Smooth muscle cell (in vitro differentiated cells): ENCODE measurements around the gene HYAL2. TPM values are rescaled to one million over a fixed set of nuclear protein-coding genes. Genes with fewer than 3 reads are reported as not detected.
"Not testable (repeated sequence)": the region's sequence is repeated elsewhere in the genome, so short reads cannot be mapped to it uniquely, and the experiment has no call there.

Source experiments
- DNase-seq: peaks from one replicate; lab custom pipeline; 2025; ENCODE audit not compliant: unreplicated experiment; lab: John Stamatoyannopoulos, UW
- H2AFZ ChIP-seq: fragments of 200-600 bp; sonication (generic); 2 replicates; pipeline ENCODE4 v1.6.0; 2016; ENCODE audit warnings: antibody characterized with exemption, low read depth, mild to moderate bottlenecking
- H3F3A ChIP-seq: fragments of 200-600 bp; sonication (generic); 2 replicates; pipeline ENCODE4 v1.6.0; 2017; ENCODE audit warnings: antibody characterized with exemption, low read depth
- H3K27ac ChIP-seq: fragments of 200-600 bp; sonication (generic); 2 replicates; pipeline ENCODE4 v1.5.1; 2016; ENCODE audit warnings: low read depth, mild to moderate bottlenecking
- H3K27me3 ChIP-seq: fragments of 200-600 bp; sonication (generic); 2 replicates; pipeline ENCODE4 v1.6.1; 2016; ENCODE audit warnings: low read depth, mild to moderate bottlenecking
- H3K36me3 ChIP-seq: fragments of 200-600 bp; sonication (generic); 2 replicates; pipeline ENCODE4 v1.5.1; 2016; ENCODE audit warnings: low read depth
- H3K4me1 ChIP-seq: fragments of 200-600 bp; sonication (generic); 2 replicates; pipeline ENCODE4 v1.5.1; 2016; ENCODE audit warnings: low read depth
- H3K4me2 ChIP-seq: fragments of 200-600 bp; sonication (generic); 2 replicates; pipeline ENCODE4 v1.6.0; 2016; ENCODE audit warnings: mild to moderate bottlenecking
- H3K4me3 ChIP-seq: fragments of 200-600 bp; sonication (generic); 2 replicates; pipeline ENCODE4 v1.5.1; 2016; ENCODE audit warnings: mild to moderate bottlenecking
- H3K79me2 ChIP-seq: fragments of 200-600 bp; sonication (generic); 2 replicates; pipeline ENCODE4 v1.6.0; 2016; ENCODE audit warnings: low read depth, mild to moderate bottlenecking
- H3K9ac ChIP-seq: fragments of 200-600 bp; sonication (generic); 2 replicates; pipeline ENCODE4 v1.6.0; 2016; ENCODE audit warnings: low read depth
- H3K9me3 ChIP-seq: fragments of 200-600 bp; sonication (generic); replicated peaks from 2 replicates; pipeline ENCODE4 v1.5.1; 2016; ENCODE audit warnings: low read depth
- H4K20me1 ChIP-seq: fragments of 200-600 bp; sonication (generic); 2 replicates; pipeline ENCODE4 v1.6.0; 2016; ENCODE audit warnings: low read depth
- WGBS: methylation state at CpG from one replicate; pipeline ENCODE4 v1.1.7; 2016; ENCODE audit warnings: low lambda C conversion rate; 5-methylcytosine and 5-hydroxymethylcytosine counted together
- polyA plus RNA-seq: library from polyadenylated mRNA; unstranded; fragments of >200 nt; fragmentation: Nextera tagmentation; extraction: Ambion mirVana; gene quantifications from 2 replicates; pipeline ENCODE4 v1.2.1, GENCODE V29; 2016
- total RNA-seq: library from RNA; depleted of rRNA; stranded (reverse); fragments of >200 nt; gene quantifications from 2 replicates; pipeline ENCODE4 v1.2.3, GENCODE V29; 2014
- TF ChIP-seq, protein P1 (sequence below): fragments of 200-600 bp; sonication (generic); IDR thresholded peaks from 2 replicates; pipeline ENCODE4 v1.5.1; 2017; ENCODE audit warnings: borderline replicate concordance, mild to moderate bottlenecking, antibody characterized with exemption; ENCODE audit not compliant: insufficient read depth, poor library complexity, severe bottlenecking

The HYAL2 gene
- total and polyA plus RNA-seq, 2 experiments from 2014 or later, result 83.3 to 88.0 TPM

DNA sequence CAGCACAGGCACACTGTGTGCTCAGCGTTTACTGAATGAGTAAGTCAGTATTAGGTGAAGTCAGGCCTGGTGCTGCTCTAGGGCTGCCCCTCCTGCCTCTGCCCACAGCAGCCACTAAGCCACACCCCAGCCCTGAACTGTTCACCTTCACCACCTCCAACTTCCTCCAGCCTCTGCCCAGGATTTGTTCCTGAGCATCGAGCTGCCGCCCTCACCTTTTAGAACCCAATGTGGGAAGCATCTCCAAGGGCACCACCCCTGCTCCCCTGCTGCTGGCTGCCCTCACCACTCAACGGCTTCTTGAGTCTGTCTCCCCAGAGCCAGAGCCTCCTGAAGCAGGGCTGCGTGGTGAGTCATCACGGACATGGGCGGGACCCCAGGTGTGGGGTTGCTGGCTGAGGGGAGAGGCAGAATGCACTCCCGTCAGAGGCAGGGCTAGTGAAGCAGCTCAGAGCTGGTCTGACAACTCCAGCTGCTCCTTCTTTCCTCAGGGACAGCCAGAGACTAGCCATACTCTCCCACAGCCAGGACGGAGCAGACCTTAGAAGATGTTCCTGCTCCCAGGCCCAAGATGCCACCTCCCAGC, 5.8 kb downstream of the HYAL2 start:
- Histone ChIP-seq H3K27ac (peak overlapping the region; percentile 75), H3K79me2 (peaks cover 20% of the 10 kb centered on the region), H3F3A (no peaks in the 10 kb centered on the region), H3K9ac (peak overlapping the region; percentile 44), H3K4me3 (no peak overlapping the region), H3K4me1 (peaks cover 8% of the 10 kb centered on the region), H3K36me3 (no peaks in the 10 kb centered on the region), H3K4me2 (peak overlapping the region; percentile 2), H3K27me3 (no peaks in the 10 kb centered on the region), H3K9me3 (no peaks in the 10 kb centered on the region), H2AFZ (no peak overlapping the region), H4K20me1 (peaks cover 24% of the 10 kb centered on the region)
- WGBS, result 49% methylated on average over 9 of the region's 9 CpGs
- TF ChIP-seq, protein P1, sequence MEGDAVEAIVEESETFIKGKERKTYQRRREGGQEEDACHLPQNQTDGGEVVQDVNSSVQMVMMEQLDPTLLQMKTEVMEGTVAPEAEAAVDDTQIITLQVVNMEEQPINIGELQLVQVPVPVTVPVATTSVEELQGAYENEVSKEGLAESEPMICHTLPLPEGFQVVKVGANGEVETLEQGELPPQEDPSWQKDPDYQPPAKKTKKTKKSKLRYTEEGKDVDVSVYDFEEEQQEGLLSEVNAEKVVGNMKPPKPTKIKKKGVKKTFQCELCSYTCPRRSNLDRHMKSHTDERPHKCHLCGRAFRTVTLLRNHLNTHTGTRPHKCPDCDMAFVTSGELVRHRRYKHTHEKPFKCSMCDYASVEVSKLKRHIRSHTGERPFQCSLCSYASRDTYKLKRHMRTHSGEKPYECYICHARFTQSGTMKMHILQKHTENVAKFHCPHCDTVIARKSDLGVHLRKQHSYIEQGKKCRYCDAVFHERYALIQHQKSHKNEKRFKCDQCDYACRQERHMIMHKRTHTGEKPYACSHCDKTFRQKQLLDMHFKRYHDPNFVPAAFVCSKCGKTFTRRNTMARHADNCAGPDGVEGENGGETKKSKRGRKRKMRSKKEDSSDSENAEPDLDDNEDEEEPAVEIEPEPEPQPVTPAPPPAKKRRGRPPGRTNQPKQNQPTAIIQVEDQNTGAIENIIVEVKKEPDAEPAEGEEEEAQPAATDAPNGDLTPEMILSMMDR, result no peak
- no peak for DNase-seq

DNA sequence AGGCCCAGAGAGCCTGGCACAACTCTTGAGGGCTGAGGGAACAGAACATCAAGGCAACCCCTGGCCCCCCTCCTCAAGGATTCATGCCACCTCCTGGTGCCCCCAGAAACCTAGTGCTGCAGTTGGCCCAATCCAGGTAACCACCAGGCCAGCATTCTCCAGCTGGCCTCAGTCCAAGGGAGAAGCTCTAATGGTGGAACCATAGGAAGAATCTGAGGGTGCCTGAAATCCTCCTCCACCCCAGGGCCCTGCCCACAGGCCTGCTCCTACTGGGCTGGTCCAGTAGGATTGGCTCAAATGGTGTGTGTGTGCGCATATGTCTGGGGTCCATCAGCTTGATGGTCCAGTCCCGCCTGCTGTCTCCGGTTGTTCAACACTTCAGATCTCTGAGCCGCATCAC, 7.7 kb downstream of the HYAL2 start:
- no peak for DNase-seq
- H2AFZ ChIP-seq, result no peak overlapping the region
- TF ChIP-seq, protein P1, result no peak

DNA sequence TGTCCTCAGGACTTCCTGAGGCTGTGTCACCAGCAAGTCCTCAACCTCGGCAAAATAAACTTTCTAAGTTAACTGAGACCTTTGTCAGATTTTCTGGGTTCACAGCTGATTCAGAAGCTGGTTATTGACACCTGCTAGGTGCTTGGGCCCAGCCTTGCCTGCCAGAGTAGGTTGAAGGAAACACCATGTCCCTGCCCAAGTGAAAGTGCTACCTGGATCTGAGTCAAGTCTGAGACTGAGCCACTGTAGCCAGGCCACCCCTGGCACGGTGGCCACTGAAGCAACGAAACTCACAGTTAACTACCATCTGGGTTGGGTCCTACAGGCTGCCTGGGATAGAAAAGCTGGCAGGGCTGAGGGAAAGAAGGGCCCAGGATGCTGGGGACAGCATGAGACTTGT, 8.2 kb downstream of the HYAL2 start:
- TF ChIP-seq, protein P1, result no peak
- H3F3A ChIP-seq, result no peaks in the 10 kb centered on the region
- H3K27ac ChIP-seq, result no peak overlapping the region
- no peaks in the 10 kb centered on the region for H3K4me1 ChIP-seq
- no peaks in the 10 kb centered on the region for H3K9me3 ChIP-seq
- H3K4me3 ChIP-seq, result no peak overlapping the region
- H3K4me2 ChIP-seq, result no peak overlapping the region
- H2AFZ ChIP-seq, result no peak overlapping the region
- H3K27me3 ChIP-seq, result no peaks in the 10 kb centered on the region
- no peak overlapping the region for H3K9ac ChIP-seq
- DNase-seq, result no peak
- H3K79me2 ChIP-seq, result peaks cover 8% of the 10 kb centered on the region
- WGBS, result 98% methylated on average over 3 of the region's 3 CpGs
- H3K36me3 ChIP-seq, result peaks cover 5% of the 10 kb centered on the region
- H4K20me1 ChIP-seq, result peaks cover 24% of the 10 kb centered on the region

More for the DNA sequence above, 7.7 kb downstream of the HYAL2 start:
- H3F3A ChIP-seq, result no peaks in the 10 kb centered on the region
- WGBS, result 99% methylated on average over 4 of the region's 4 CpGs
- peaks cover 13% of the 10 kb centered on the region for H3K79me2 ChIP-seq
- H3K27me3 ChIP-seq, result no peaks in the 10 kb centered on the region
- no peak overlapping the region for H3K27ac ChIP-seq
- H3K4me1 ChIP-seq, result peaks cover under 1% of the 10 kb centered on the region
- peaks cover 24% of the 10 kb centered on the region for H4K20me1 ChIP-seq
- no peak overlapping the region for H3K4me2 ChIP-seq
- no peak overlapping the region for H3K4me3 ChIP-seq
- H3K36me3 ChIP-seq, result peaks cover 1% of the 10 kb centered on the region
- H3K9me3 ChIP-seq, result no peaks in the 10 kb centered on the region
- no peak overlapping the region for H3K9ac ChIP-seq

GRCh38 chr3:50312041-50312440, 10.5 kb downstream of the HYAL2 start:
- not testable (repeated sequence) for H3K9me3 ChIP-seq, H3K27me3 ChIP-seq, H3K27ac ChIP-seq, H3K4me2 ChIP-seq, H3K36me3 ChIP-seq, H3F3A ChIP-seq, H3K4me1 ChIP-seq, H3K4me3 ChIP-seq, DNase-seq, H2AFZ ChIP-seq, H3K9ac ChIP-seq, H3K79me2 ChIP-seq
- WGBS, result 98% methylated on average over 16 of the region's 32 CpGs
- peaks cover 14% of the 10 kb centered on the region for H4K20me1 ChIP-seq
